B cell (primary cell): ENCODE data around the gene TKTL2. TPM values are rescaled to one million over a fixed set of nuclear protein-coding genes. Genes with fewer than 3 reads are reported as not detected.

Experiments used
- ATAC-seq: fragments of 200-7000 bp; cut with Tn5 transposase; one replicate; pipeline ENCODE4 v1.10.0; 2021; ENCODE audit warnings: low read depth, mild to moderate bottlenecking, moderate number of reproducible peaks, moderate library complexity
- CTCF ChIA-PET: fragments of 350-600 bp; sonication (Branson Sonifier 250); formaldehyde crosslinking; loops from one replicate; lab custom pipeline; 2021; ENCODE audit warnings: antibody characterized with exemption, inconsistent platforms; lab: Charles Lee
- POLR2A ChIA-PET: fragments of 350-600 bp; sonication (Branson Sonifier 250); formaldehyde crosslinking; loops from one replicate; lab custom pipeline; 2021; ENCODE audit warnings: antibody characterized with exemption; lab: Charles Lee
- DNase-seq: peaks from one replicate; pipeline ENCODE4 v3.0.0; 2013
- H2AFZ ChIP-seq: 2 replicates; pipeline ENCODE4 v1.6.1; 2012; ENCODE audit warnings: mild to moderate bottlenecking, low read depth, low read length; ENCODE audit not compliant: insufficient read depth, poor library complexity, severe bottlenecking
- H3K27ac ChIP-seq, 2 donors: 1 replicate in 1 of 2; 2 replicates in 1 of 2; pipeline ENCODE4 v1.5.1; 2012 to 2013; ENCODE audit warnings: low read length in 2 of 2, mild to moderate bottlenecking in 2 of 2, moderate library complexity in 1 of 2
- H3K27me3 ChIP-seq, 4 experiments: fragments of 200-600 bp in 1 of 4; sonication (generic) in 1 of 4; replicated peaks in 1 of 4; 1 replicate in 2 of 4; 2 replicates in 2 of 4; pipeline versions ENCODE4 v1.6.1 to v1.7.0; 2013 to 2016; ENCODE audit warnings: low read length in 3 of 4, mild to moderate bottlenecking in 2 of 4, mixed read lengths in 1 of 4, moderate library complexity in 1 of 4; ENCODE audit not compliant: insufficient read depth in 4 of 4, control insufficient read depth in 3 of 4; ENCODE audit errors: control extremely low read depth in 1 of 4
- H3K36me3 ChIP-seq, 2 experiments: replicated peaks in 1 of 2; 1 replicate in 1 of 2; 2 replicates in 1 of 2; pipeline versions ENCODE4 v1.6.1 to v1.7.1; 2013; ENCODE audit warnings: low read length in 1 of 2; ENCODE audit not compliant: insufficient read depth in 2 of 2, control insufficient read depth in 1 of 2; ENCODE audit errors: control extremely low read depth in 1 of 2, extremely low read depth in 1 of 2
- H3K4me1 ChIP-seq, 2 donors: fragments of 200-600 bp in 1 of 2; sonication (generic) in 1 of 2; 1 replicate in 1 of 2; 2 replicates in 1 of 2; pipeline versions ENCODE4 v1.5.1 to v1.6.1; 2013 to 2017; ENCODE audit warnings: low read length in 2 of 2; ENCODE audit not compliant: control insufficient read depth in 2 of 2, insufficient read depth in 2 of 2
- H3K4me2 ChIP-seq: replicated peaks from 2 replicates; pipeline ENCODE3; 2012; ENCODE audit warnings: mild to moderate bottlenecking, low read depth, low read length; ENCODE audit not compliant: poor library complexity, severe bottlenecking
- H3K4me3 ChIP-seq, 5 experiments: fragments of 200-600 bp in 1 of 5; sonication (generic) in 1 of 5; 1 replicate in 3 of 5; 2 replicates in 2 of 5; pipeline versions ENCODE4 v1.5.1 to v1.7.0; 2011 to 2016; ENCODE audit warnings: low read length in 4 of 5, mild to moderate bottlenecking in 4 of 5, low read depth in 2 of 5, control low read depth in 1 of 5, moderate library complexity in 1 of 5; ENCODE audit not compliant: insufficient read depth in 1 of 5; ENCODE audit errors: control extremely low read depth in 1 of 5, extremely low read depth in 1 of 5
- H3K79me2 ChIP-seq: fragments of 200-600 bp; sonication (generic); one replicate; pipeline ENCODE4 v1.6.0; 2016; ENCODE audit warnings: low read length; ENCODE audit not compliant: control insufficient read depth, insufficient read depth
- H3K9ac ChIP-seq: fragments of 200-600 bp; sonication (generic); 2 replicates; pipeline ENCODE4 v1.6.1; 2017; ENCODE audit warnings: mild to moderate bottlenecking, low read length, moderate library complexity
- H3K9me3 ChIP-seq, 3 donors: one replicate each; pipeline versions ENCODE4 v1.6.1 to v1.7.1; 2013; ENCODE audit warnings: low read length in 2 of 3; ENCODE audit not compliant: control insufficient read depth in 2 of 3, insufficient read depth in 1 of 3; ENCODE audit errors: control extremely low read depth in 1 of 3
- H4K20me1 ChIP-seq: 2 replicates; pipeline ENCODE4 v1.6.0; 2012; ENCODE audit warnings: mild to moderate bottlenecking, low read length; ENCODE audit not compliant: insufficient read depth, control insufficient read depth, poor library complexity, severe bottlenecking
- H3K27ac Mint-ChIP-seq: one replicate; pipeline ENCODE4 v1.8.0; 2021; ENCODE audit warnings: mixed read lengths
- H3K27me3 Mint-ChIP-seq: one replicate; pipeline ENCODE4 v1.8.0; 2021; ENCODE audit warnings: mixed read lengths
- H3K4me1 Mint-ChIP-seq: one replicate; pipeline ENCODE4 v1.8.0; 2021; ENCODE audit warnings: mixed read lengths
- H3K4me3 Mint-ChIP-seq: one replicate; pipeline ENCODE4 v1.8.0; 2021; ENCODE audit warnings: mixed read lengths
- H3K9me3 Mint-ChIP-seq: one replicate; pipeline ENCODE4 v1.8.0; 2022; ENCODE audit warnings: mixed read lengths; ENCODE audit not compliant: insufficient read depth
- CTCF ChIP-seq: fragments of 200-600 bp; IDR thresholded peaks from one replicate; pipeline ENCODE4 v1.8.0; 2022; ENCODE audit warnings: antibody characterized with exemption, mild to moderate bottlenecking
- EZH2 ChIP-seq: IDR thresholded peaks from 2 replicates; pipeline ENCODE4 v1.6.1; 2012; ENCODE audit warnings: borderline replicate concordance, low read depth, mild to moderate bottlenecking, moderate library complexity, low read length; ENCODE audit not compliant: insufficient read depth, poor library complexity, severe bottlenecking
- WGBS: methylation state at CpG from one replicate; pipeline ENCODE4 v1.1.5; 2013; ENCODE audit warnings: missing lambda C conversion rate; ENCODE audit not compliant: insufficient coverage; 5-methylcytosine and 5-hydroxymethylcytosine counted together
- intact Hi-C: fragments of 100-400 bp; cut with micrococcal nuclease; formaldehyde crosslinking; loops from one replicate; pipeline ENCODE4 v1.10.0; 2022
- polyA plus RNA-seq: library from polyadenylated mRNA; depleted of rRNA; stranded (reverse); fragments of >200 nt; gene quantifications from 2 replicates; pipeline ENCODE4 v1.2.3, GENCODE V29; 2012
- total RNA-seq, 2 donors: library from RNA; stranded (reverse); fragments of 120-200 nt in 1 of 2; gene quantifications; 1 replicate in 1 of 2; 2 replicates in 1 of 2; pipeline versions ENCODE4 v1.2.3 to v1.2.4, GENCODE V29; 2013 to 2022

TKTL2 gene
- total and polyA plus RNA-seq, 2 donors (not counting 1 experiment from before 2014, with no cell fraction given) = 0.16 to 0.27 TPM

- Histone ChIP-seq H3K4me2 (no peak overlapping the region), H3K4me3 (no peak overlapping the region), H3K9me3 (peaks cover 0 to 1% (median 0%) of the 10 kb centered on the region in 3 donors), H3K79me2 (no peaks in the 10 kb centered on the region), H4K20me1 (no peaks in the 10 kb centered on the region), H3K4me1 (no peaks in the 10 kb centered on the region), H3K9ac (no peak overlapping the region), H2AFZ (no peak overlapping the region), H3K36me3 (no peaks in the 10 kb centered on the region), H3K27me3 (peaks cover 0 to 7% (median 0%) of the 10 kb centered on the region in 4 experiments), H3K27ac (no peak overlapping the region)
- H3K27me3 Mint-ChIP-seq = peaks cover 26% of the 10 kb centered on the region
- no peaks in the 10 kb centered on the region for H3K9me3 Mint-ChIP-seq
- WGBS = 100% methylated on average over 2 of the region's 5 CpGs
- DNase-seq (no peak), ATAC-seq (no peak)
- TF ChIP-seq EZH2 (no peak), CTCF (no peak)
- POLR2A ChIA-PET = no interaction called here
- intact Hi-C loops = no loop called here
- no peak overlapping the region for H3K4me3 Mint-ChIP-seq
- CTCF ChIA-PET = no interaction called here
- no peak overlapping the region for H3K27ac Mint-ChIP-seq
- H3K4me1 Mint-ChIP-seq = no peaks in the 10 kb centered on the region
Observed at GRCh38 chr4:163462556-163462955, 11.0 kb downstream of the TKTL2 start.

GRCh38 chr4:163448540-163449203 is 24.9 kb downstream of the TKTL2 start:
- ChIA-PET CTCF (interaction anchor here (1.1 kb wide), 1 partner anchor 11 kb away, joined by 6 read pairs; no protein-coding TSS in a partner anchor), POLR2A (no interaction called here)
- no peak overlapping the region for H3K9ac ChIP-seq
- H3K27ac ChIP-seq = no peak overlapping the region
- H3K79me2 ChIP-seq = no peaks in the 10 kb centered on the region
- 83% methylated on average over 1 of the region's 6 CpGs for WGBS
- no peak overlapping the region for H3K4me3 ChIP-seq
- H3K27me3 ChIP-seq = no peaks in the 10 kb centered on the region
- Mint-ChIP-seq H3K27me3 (peaks cover 10% of the 10 kb centered on the region), H3K4me1 (no peaks in the 10 kb centered on the region), H3K27ac (no peak overlapping the region), H3K4me3 (no peak overlapping the region), H3K9me3 (no peaks in the 10 kb centered on the region)
- H3K4me1 ChIP-seq = no peaks in the 10 kb centered on the region
- no peak for ATAC-seq
- TF ChIP-seq EZH2 (no peak), CTCF (no peak)
- H3K9me3 ChIP-seq = no peaks in the 10 kb centered on the region
- intact Hi-C loops = no loop called here
- no peak overlapping the region for H2AFZ ChIP-seq
- no peak overlapping the region for H3K4me2 ChIP-seq
- H4K20me1 ChIP-seq = no peaks in the 10 kb centered on the region
- H3K36me3 ChIP-seq = no peaks in the 10 kb centered on the region
- DNase-seq = no peak
